HG03521 (cell line): ENCODE data around the gene NTMT1.
"Not testable (repeated sequence)": the region's sequence is repeated elsewhere in the genome, so short reads cannot be mapped to it uniquely, and the experiment has no call there.

ENCODE experiments used
- ATAC-seq: cut with Tn5 transposase; IDR thresholded peaks from one replicate; pipeline ENCODE4 v1.9.1; 2021; ENCODE audit warnings: mild to moderate bottlenecking, moderate library complexity; ENCODE audit not compliant: unreplicated experiment

Gene NTMT1

DNA sequence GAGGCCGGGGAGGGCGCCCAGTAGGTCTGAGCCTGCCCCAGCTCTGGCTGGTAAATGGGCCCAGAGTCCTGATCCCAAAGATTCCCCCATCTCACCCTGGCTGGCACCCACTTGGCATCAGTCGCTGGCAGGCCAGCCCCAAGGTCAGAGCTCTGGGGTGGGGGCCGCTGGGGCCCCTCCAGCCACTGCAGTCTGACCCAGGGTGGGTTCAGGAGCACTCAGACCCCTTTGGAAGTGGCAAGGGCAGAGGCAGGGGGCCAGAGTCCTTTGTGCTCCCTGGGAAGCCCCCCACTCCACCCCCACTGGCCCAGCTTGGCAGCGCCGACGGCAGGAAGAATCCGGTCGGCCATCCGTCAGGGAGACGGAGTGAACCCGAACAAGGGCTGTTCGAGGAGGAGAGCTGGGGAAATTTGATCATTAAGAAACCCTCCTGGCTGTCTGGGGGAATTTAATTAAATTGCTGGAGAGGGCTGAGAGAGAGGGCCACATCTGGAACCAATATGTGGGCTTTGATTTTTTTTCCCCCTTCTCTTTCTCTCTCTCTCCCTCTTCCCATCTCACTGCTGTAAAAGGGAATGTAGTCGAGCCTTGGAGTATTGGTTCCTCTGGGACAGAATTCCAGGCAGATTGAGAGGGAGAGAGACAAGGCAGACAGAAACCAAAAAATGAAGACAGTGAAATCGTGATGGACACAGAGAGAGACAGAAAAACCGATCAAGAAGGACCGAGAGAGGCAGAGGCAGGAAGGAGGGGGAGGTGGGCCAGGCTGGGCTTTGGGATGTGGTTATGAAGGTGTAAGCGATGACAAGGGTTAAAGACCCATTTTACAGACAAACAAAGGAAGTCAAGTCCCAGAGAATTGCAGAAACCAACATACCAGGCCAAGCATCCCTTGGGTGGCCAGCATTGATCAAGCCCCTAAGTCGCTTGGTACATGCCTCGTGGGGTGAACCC lies 24.0 kb downstream of the NTMT1 start:
- ATAC-seq = no peak

GRCh38 chr9:129650680-129651235 lies 24.8 kb downstream of the NTMT1 start:
- no peak for ATAC-seq

- ATAC-seq = no peak
Observed at GRCh38 chr9:129653823-129654553, 28.0 kb downstream of the NTMT1 start.

DNA sequence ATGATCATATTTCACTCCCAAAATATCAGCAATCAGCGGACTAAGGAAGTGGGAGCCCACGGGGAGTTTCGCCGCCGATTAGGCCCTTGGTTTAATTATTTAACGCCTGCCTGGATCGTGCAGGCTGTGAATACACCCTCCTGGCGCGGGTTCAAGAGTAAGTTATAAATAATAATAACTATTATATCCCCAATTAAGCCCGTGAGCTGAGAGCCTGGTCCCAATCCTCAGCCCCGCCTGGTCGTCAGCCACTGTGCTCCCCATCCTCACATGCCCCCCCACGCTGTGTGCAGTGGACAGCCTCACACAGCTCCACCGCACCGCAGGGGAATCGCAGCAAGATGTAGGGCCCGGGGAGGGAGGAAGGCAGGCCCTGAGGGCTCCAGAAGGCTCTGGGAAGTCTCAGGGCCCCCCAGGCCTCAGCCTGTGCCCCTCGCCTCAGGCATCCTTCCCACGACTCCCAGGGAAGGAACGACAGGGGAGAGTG lies 28.6 kb downstream of the NTMT1 start:
- no peak for ATAC-seq

GRCh38 chr9:129655154-129655553 lies 29.2 kb downstream of the NTMT1 start:
- no peak for ATAC-seq

GRCh38 chr9:129655696-129656095 lies 29.7 kb downstream of the NTMT1 start:
- no peak for ATAC-seq

- no peak for ATAC-seq
Observed at GRCh38 chr9:129656795-129657390, 30.9 kb downstream of the NTMT1 start.

DNA sequence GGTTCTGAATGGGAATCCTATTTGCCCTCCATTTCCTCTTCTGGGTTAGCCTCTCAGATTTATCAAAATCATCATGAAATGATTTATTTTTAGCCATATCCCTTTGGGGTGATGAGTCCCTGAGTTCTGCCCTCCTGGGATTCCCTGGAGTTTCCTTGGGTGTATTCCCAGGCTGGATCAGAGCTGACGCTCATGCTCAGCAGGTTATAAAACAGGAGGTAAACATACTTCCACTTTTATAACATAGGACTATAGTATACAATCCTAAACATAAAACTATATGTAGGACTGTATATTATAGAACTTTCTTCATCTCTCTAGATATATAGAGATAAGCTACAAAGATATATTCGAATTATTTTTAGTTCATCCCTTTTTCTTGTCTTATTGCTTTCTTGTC lies 35.1 kb downstream of the NTMT1 start:
- ATAC-seq = no peak

DNA sequence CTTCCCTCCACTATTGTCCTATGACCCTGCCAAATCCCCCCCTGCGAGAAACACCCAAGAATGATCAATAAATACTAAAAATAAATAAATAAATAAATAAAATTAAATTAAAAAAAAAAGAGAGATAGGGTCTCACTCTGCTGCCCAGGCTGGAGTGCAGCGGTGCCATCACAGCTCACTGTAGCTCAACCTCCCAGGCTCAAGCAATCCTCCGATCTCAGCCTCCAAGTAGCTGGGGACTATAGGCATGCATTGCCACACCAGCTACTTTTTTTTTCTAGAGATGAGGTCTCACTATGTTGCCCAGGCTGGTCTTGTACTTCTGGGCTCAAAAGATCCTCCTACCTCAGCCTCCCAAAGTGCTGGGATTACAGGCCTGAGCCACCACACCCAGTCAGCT lies 36.3 kb downstream of the NTMT1 start:
- not testable (repeated sequence) for ATAC-seq

GRCh38 chr9:129664746-129665388 lies 38.9 kb downstream of the NTMT1 start:
- ATAC-seq = no peak

GRCh38 chr9:129665389-129665775 lies 39.4 kb downstream of the NTMT1 start, which contains the start of gene PRRX2:
Gene PRRX2 (plus strand): TSS chr9:129665647. CDS start chr9:129665868, 221 bp downstream.
- no peak for ATAC-seq

DNA sequence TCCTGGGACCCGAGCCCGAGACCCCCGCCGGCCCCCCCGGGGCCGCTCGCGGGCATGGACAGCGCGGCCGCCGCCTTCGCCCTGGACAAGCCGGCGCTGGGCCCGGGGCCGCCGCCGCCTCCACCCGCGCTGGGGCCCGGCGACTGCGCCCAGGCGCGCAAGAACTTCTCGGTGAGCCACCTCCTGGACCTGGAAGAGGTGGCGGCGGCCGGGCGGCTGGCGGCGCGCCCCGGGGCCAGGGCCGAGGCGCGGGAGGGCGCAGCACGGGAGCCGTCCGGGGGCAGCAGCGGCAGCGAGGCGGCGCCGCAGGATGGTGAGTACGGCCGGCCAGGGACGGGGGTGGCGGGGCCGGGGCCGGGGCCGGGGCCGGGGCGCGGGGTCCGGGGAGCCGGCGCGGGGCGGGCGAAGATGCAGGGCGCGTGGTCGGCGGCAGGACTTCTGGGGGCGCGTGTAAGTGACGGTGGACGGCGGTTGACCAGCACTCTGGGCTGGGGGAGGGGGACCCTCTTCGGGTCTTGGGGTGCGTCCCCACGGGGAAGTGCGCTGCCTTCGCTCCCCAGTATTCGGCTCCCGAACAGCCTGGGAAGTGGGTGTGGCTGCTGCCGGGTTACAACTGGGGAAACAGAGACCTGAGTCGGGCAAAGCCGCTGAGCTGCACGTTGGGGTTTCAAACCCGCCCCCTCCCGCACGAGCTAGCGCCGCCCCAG lies 40.0 kb downstream of the NTMT1 start:
- no peak for ATAC-seq

- no peak for ATAC-seq
Observed at GRCh38 chr9:129666575-129666974, 40.6 kb downstream of the NTMT1 start.

DNA sequence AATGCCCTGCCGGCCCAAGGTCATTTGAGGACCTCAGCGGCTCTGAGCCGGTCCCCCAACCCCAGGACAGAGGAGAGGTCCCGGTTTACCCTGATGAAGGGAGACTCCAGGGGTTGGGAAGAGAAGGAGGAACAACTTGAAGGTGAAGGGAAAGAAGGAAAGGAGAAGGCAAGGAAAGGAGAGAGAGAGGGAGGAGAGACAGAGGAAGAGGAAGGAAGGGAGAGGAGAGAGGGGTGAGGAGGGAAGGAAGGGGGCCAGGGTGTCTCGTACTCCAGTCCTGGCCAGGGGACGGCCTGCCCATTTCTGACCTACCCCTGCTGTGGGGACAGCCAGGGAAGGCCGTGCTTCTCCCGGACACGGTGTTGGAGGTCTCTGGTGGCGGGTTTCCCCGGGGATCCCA lies 41.4 kb downstream of the NTMT1 start:
- no peak for ATAC-seq

DNA sequence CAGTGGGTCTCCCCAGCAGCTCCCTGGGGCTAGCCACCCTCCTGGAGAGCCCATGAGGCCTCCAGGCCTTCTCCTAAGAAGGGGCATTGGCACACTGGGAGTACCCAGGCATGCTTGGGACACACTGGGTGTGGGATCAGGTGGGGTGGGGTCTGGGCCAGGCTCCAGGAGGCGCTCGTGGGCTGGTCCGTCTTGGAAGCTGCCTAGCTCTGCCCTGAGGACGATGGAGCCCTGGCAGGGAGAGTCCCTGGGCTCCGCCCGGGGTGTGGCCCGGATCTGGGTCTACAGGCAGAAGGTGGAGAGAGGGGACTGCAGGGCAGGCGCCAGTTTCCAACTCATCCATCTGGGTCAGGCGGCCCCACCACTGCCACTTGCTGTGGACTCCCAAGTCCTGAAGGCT lies 41.9 kb downstream of the NTMT1 start:
- ATAC-seq = no peak

DNA sequence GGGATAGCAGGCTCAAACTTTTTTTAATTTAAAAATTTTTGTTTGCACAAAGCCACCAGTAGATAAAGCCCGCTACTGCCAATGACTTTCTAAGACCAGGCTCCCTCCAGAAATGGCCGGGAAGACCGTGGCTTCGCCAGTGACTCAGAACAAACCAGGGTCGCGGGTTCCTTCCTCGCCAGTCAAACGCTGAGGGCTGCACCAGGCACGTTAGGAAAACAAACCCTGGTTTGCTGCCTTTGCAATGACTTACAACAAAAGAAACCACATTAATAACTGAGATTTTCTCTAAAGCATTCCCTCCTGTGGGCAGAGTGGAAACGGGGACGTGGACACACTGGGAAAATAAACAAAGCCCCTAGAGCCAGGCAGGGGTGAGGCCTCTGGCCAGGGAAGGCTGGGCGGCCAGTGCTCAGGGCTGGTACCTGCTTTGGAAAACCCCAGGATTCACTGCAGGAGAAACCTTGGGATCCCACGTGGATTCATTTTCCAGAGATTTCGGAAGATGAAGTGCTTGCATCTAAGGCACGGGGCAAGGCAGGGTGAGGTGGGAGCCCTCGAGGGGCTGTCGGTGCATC lies 43.3 kb downstream of the NTMT1 start:
- no peak for ATAC-seq

DNA sequence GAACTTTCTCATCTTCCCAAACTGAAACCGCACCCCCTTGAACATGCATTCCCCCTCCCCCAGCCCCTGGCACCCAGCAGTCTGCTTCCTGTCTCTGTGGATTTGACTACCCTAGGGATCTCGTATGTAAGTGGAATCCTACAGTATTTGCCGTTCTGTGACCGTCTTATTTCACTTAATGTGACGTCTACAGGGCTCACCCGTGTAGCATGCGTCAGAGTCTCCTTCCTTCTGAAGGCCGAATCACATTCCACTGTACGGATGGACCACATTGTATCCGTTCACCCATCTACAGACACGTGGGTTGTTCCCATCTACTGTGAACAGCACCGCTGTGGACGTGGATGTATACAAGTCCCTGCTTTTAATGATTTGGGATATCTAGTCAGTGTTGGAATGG lies 44.0 kb downstream of the NTMT1 start:
- no peak for ATAC-seq

DNA sequence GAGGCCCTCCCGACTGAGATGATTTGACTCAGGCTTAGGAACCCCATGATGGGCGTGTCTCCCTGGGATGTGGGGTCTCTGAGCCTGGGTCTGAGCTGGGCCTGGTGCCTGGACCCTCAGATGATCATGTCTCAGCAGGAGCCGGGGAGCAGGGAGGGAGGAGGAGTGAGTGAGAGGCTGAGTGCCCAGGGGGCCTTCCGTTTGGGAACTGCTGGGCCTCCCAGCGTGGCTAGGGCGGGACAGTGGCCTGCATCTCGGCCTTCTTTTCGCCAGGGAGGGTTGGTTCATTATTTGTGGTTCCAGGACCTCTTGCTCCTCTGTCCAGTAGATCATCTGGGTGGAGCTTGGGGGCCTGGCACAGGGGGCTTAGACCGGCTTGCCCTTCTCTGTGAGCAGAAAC lies 45.1 kb downstream of the NTMT1 start:
- no peak for ATAC-seq

- no peak for ATAC-seq
Observed at GRCh38 chr9:129671519-129671918, 45.6 kb downstream of the NTMT1 start.

DNA sequence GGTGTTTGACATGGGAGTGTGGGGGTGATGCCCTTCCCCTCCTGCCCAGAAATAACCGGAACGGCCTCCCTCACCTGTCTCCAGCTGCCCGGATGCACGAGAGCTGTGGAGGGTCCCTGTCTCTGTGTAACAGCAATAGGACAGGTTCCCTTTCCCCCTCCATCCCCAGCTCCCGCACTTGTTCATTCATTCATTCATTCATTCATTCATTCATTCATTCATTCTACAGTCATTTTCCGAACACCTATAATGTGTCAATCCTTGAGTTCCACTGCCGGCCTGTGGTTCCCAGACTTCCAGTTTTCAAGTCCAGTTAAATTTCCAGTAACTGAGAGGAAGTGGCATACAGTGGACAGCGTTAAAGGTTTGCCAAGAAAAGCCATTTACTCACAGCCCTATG lies 46.7 kb downstream of the NTMT1 start:
- no peak for ATAC-seq
